ES-I3 (cell line): ENCODE data around the gene HAUS7.
A peak's percentile ranks its signal among the peaks of the same experiment; 100 is the strongest.
"Not testable (repeated sequence)": the region's sequence is repeated elsewhere in the genome, so short reads cannot be mapped to it uniquely, and the experiment has no call there.

ENCODE experiments used
- H3K36me3 ChIP-seq: 2 replicates; pipeline ENCODE4 v1.6.1; 2013; ENCODE audit warnings: mild to moderate bottlenecking, low read length, control low read depth, moderate library complexity; ENCODE audit not compliant: insufficient read depth
- H3K4me1 ChIP-seq: 2 replicates; pipeline ENCODE4 v1.6.1; 2013; ENCODE audit warnings: mild to moderate bottlenecking, control low read depth, low read length; ENCODE audit not compliant: insufficient read depth
- H3K9ac ChIP-seq: 2 replicates; pipeline ENCODE4 v1.6.1; 2013; ENCODE audit warnings: low read depth, mild to moderate bottlenecking, low read length, moderate library complexity
- H3K9me3 ChIP-seq: 2 replicates; pipeline ENCODE4 v1.6.1; 2013; ENCODE audit warnings: mild to moderate bottlenecking, low read length, moderate library complexity; ENCODE audit not compliant: control insufficient read depth, insufficient read depth

The HAUS7 gene

GRCh38 chrX:153412746-153413720 lies 57.3 kb downstream of the HAUS7 start:
- H3K9me3 ChIP-seq: no peaks in the 10 kb centered on the region
- no peaks in the 10 kb centered on the region; the same call in 1 of the 2 replicates for H3K4me1 ChIP-seq
- no peaks in the 10 kb centered on the region for H3K36me3 ChIP-seq
- no peak overlapping the region for H3K9ac ChIP-seq

- H3K4me1 ChIP-seq: no peaks in the 10 kb centered on the region; the same call in 1 of the 2 replicates
- H3K36me3 ChIP-seq: no peaks in the 10 kb centered on the region
- peak overlapping the region; percentile 10; the same call in 1 of the 2 replicates for H3K9ac ChIP-seq
- H3K9me3 ChIP-seq: no peaks in the 10 kb centered on the region
Measured at GRCh38 chrX:153411988-153412574, 58.3 kb downstream of the HAUS7 start.

GRCh38 chrX:153411255-153411987 lies 59.0 kb downstream of the HAUS7 start, which contains the start of gene ZFP92:
TSS of gene ZFP92 (plus strand) at chrX:153411472. CDS start at chrX:153418323, 6,851 bp downstream.
- Histone ChIP-seq H3K9ac (peak within 1 kb of the TSS; percentile 10; the same call in 1 of the 2 replicates), H3K4me1 (no peaks in the 10 kb centered on the region; the same call in 1 of the 2 replicates), H3K9me3 (no peaks in the 10 kb centered on the region)

GRCh38 chrX:153410888-153411254 lies 59.5 kb downstream of the HAUS7 start:
- Histone ChIP-seq H3K9me3 (no peaks in the 10 kb centered on the region), H3K4me1 (no peaks in the 10 kb centered on the region; the same call in 1 of the 2 replicates), H3K36me3 (no peaks in the 10 kb centered on the region), H3K9ac (peak overlapping the region; percentile 10; the same call in 1 of the 2 replicates)

More at GRCh38 chrX:153411255-153411987, 59.0 kb downstream of the HAUS7 start, which contains the start of gene ZFP92:
- H3K36me3 ChIP-seq: no peaks in the 10 kb centered on the region

- H3K4me1 ChIP-seq: no peaks in the 10 kb centered on the region; the same call in 1 of the 2 replicates
- no peaks in the 10 kb centered on the region for H3K9me3 ChIP-seq
- H3K9ac ChIP-seq: no peak overlapping the region
- H3K36me3 ChIP-seq: no peaks in the 10 kb centered on the region
Measured at GRCh38 chrX:153410373-153410772, 60.0 kb downstream of the HAUS7 start.

GRCh38 chrX:153409414-153410101 lies 60.8 kb downstream of the HAUS7 start:
- H3K4me1 ChIP-seq: no peaks in the 10 kb centered on the region; the same call in 1 of the 2 replicates
- no peak overlapping the region for H3K9ac ChIP-seq
- H3K9me3 ChIP-seq: no peaks in the 10 kb centered on the region
- no peaks in the 10 kb centered on the region for H3K36me3 ChIP-seq

GRCh38 chrX:153408871-153409351 lies 61.5 kb downstream of the HAUS7 start:
- Histone ChIP-seq H3K4me1 (no peaks in the 10 kb centered on the region; the same call in 1 of the 2 replicates), H3K9me3 (no peaks in the 10 kb centered on the region), H3K36me3 (no peaks in the 10 kb centered on the region), H3K9ac (no peak overlapping the region)

- H3K36me3 ChIP-seq: no peaks in the 10 kb centered on the region
- no peak overlapping the region for H3K9ac ChIP-seq
- no peaks in the 10 kb centered on the region; the same call in 1 of the 2 replicates for H3K4me1 ChIP-seq
- no peaks in the 10 kb centered on the region for H3K9me3 ChIP-seq
Measured at GRCh38 chrX:153408221-153408721, 62.1 kb downstream of the HAUS7 start.

- Histone ChIP-seq H3K4me1 (no peaks in the 10 kb centered on the region; the same call in 1 of the 2 replicates), H3K36me3 (no peaks in the 10 kb centered on the region), H3K9me3 (no peaks in the 10 kb centered on the region), H3K9ac (no peak overlapping the region)
Measured at GRCh38 chrX:153407736-153408135, 62.6 kb downstream of the HAUS7 start.

- no peaks in the 10 kb centered on the region for H3K36me3 ChIP-seq
- no peaks in the 10 kb centered on the region for H3K9me3 ChIP-seq
- no peaks in the 10 kb centered on the region; the same call in 1 of the 2 replicates for H3K4me1 ChIP-seq
- H3K9ac ChIP-seq: no peak overlapping the region
Measured at GRCh38 chrX:153406903-153407302, 63.5 kb downstream of the HAUS7 start.

GRCh38 chrX:153406011-153406410 lies 64.4 kb downstream of the HAUS7 start:
- H3K4me1 ChIP-seq: no peaks in the 10 kb centered on the region; the same call in 1 of the 2 replicates
- no peaks in the 10 kb centered on the region for H3K36me3 ChIP-seq
- no peak overlapping the region for H3K9ac ChIP-seq
- no peaks in the 10 kb centered on the region for H3K9me3 ChIP-seq

- Histone ChIP-seq H3K36me3 (no peaks in the 10 kb centered on the region), H3K9ac (no peak overlapping the region), H3K9me3 (no peaks in the 10 kb centered on the region), H3K4me1 (no peaks in the 10 kb centered on the region; the same call in 1 of the 2 replicates)
Measured at GRCh38 chrX:153405426-153405825, 65.0 kb downstream of the HAUS7 start.

GRCh38 chrX:153404333-153404732 lies 66.0 kb downstream of the HAUS7 start:
- not testable (repeated sequence) for H3K9me3 ChIP-seq, H3K4me1 ChIP-seq, H3K9ac ChIP-seq, H3K36me3 ChIP-seq
